Natural killer cell treated with Interleukin-12 subunit alpha and Interleukin-12 subunit beta and Interleukin-15 and Interleukin-18, amount 100 ng/mL, for 72 hours (primary cell): Measurements from ENCODE around the gene PCARE. TPM values are rescaled to one million over a fixed set of nuclear protein-coding genes. Genes with fewer than 3 reads are reported as not detected.

Experiments
- ATAC-seq, 2 donors: fragments of 150-1000 bp; cut with Tn5 transposase in 1 of 2; sonication (Bioruptor Pico), chemical (Tn5 transposase) in 1 of 2; 2 replicates each; pipeline ENCODE4 v1.10.0; 2021
- DNase-seq: peaks from one replicate; pipeline ENCODE4 v3.0.0; 2022; ENCODE audit warnings: low spot score
- H3K27ac Mint-ChIP-seq, 2 donors: 1 replicate in 1 of 2; 2 replicates in 1 of 2; pipeline ENCODE4 v1.8.0; 2022; ENCODE audit warnings: mixed read lengths in 2 of 2, mild to moderate bottlenecking in 1 of 2, moderate library complexity in 1 of 2
- H3K27me3 Mint-ChIP-seq, 2 donors: 1 replicate in 1 of 2; 2 replicates in 1 of 2; pipeline ENCODE4 v1.8.0; 2022; ENCODE audit warnings: mixed read lengths in 2 of 2
- H3K36me3 Mint-ChIP-seq: one replicate; pipeline ENCODE4 v1.8.0; 2022; ENCODE audit warnings: mixed read lengths
- H3K4me1 Mint-ChIP-seq, 2 donors: 1 replicate in 1 of 2; 2 replicates in 1 of 2; pipeline ENCODE4 v1.8.0; 2022; ENCODE audit warnings: low read depth in 2 of 2, mixed read lengths in 2 of 2, mild to moderate bottlenecking in 1 of 2
- H3K4me3 Mint-ChIP-seq: one replicate; pipeline ENCODE4 v1.8.0; 2022; ENCODE audit warnings: mixed read lengths
- H3K9me3 Mint-ChIP-seq: 2 replicates; pipeline ENCODE4 v1.8.0; 2022; ENCODE audit warnings: mixed read lengths
- total RNA-seq, 2 donors: library from RNA; stranded (reverse); gene quantifications; one replicate each; pipeline ENCODE4 v1.2.3, GENCODE V29; 2022

The PCARE gene
- total RNA-seq, 2 donors from 2014 or later = not detected

- Mint-ChIP-seq H3K9me3 (no peaks in the 10 kb centered on the region), H3K27ac (peak overlapping the region in 1 of 2 donors; percentile 43), H3K36me3 (peaks cover 5% of the 10 kb centered on the region), H3K4me1 (peaks cover 0 to 14% of the 10 kb centered on the region in 2 donors), H3K27me3 (no peaks in the 10 kb centered on the region), H3K4me3 (no peak overlapping the region)
- no peak for ATAC-seq
- DNase-seq = no peak
These were observed 48.6 kb downstream of the PCARE start for GRCh38 chr2:29025711-29026110.

GRCh38 chr2:29024882-29025430 lies 49.4 kb downstream of the PCARE start:
- ATAC-seq (peak; percentile 57 to 66), DNase-seq (peak; percentile 26)
- Mint-ChIP-seq H3K9me3 (no peaks in the 10 kb centered on the region), H3K27me3 (no peaks in the 10 kb centered on the region), H3K27ac (peak overlapping the region in 1 of 2 donors; percentile 43), H3K4me1 (peaks cover 5 to 19% of the 10 kb centered on the region in 2 donors), H3K4me3 (no peak overlapping the region), H3K36me3 (peaks cover 5% of the 10 kb centered on the region)

- peak; percentile 23 for DNase-seq
- Mint-ChIP-seq H3K27ac (peak overlapping the region in 1 of 2 donors; percentile 16), H3K4me1 (peaks cover 13 to 24% of the 10 kb centered on the region in 2 donors), H3K27me3 (no peaks in the 10 kb centered on the region), H3K36me3 (peaks cover 5% of the 10 kb centered on the region), H3K9me3 (no peaks in the 10 kb centered on the region), H3K4me3 (no peak overlapping the region)
- no peak for ATAC-seq
These were observed 51.1 kb downstream of the PCARE start for GRCh38 chr2:29023188-29023587.

- peak; percentile 13 for DNase-seq
- no peaks in the 10 kb centered on the region for H3K27me3 Mint-ChIP-seq
- H3K27ac Mint-ChIP-seq = peak overlapping the region in 1 of 2 donors; percentile 16
- no peak overlapping the region for H3K4me3 Mint-ChIP-seq
- peaks cover 5% of the 10 kb centered on the region for H3K36me3 Mint-ChIP-seq
- peaks cover 17 to 28% of the 10 kb centered on the region in 2 donors for H3K4me1 Mint-ChIP-seq
- H3K9me3 Mint-ChIP-seq = no peaks in the 10 kb centered on the region
- no peak for ATAC-seq
These were observed 51.6 kb downstream of the PCARE start for GRCh38 chr2:29022679-29023078.

GRCh38 chr2:29021886-29022285 lies 52.4 kb downstream of the PCARE start:
- H3K4me1 Mint-ChIP-seq = peaks cover 20 to 31% of the 10 kb centered on the region in 2 donors
- ATAC-seq = no peak
- H3K27me3 Mint-ChIP-seq = no peaks in the 10 kb centered on the region
- H3K27ac Mint-ChIP-seq = peak overlapping the region in 1 of 2 donors; percentile 70
- DNase-seq = peak; percentile 44
- no peak overlapping the region for H3K4me3 Mint-ChIP-seq
- no peaks in the 10 kb centered on the region for H3K9me3 Mint-ChIP-seq
- peaks cover under 1% of the 10 kb centered on the region for H3K36me3 Mint-ChIP-seq

- Mint-ChIP-seq H3K9me3 (no peaks in the 10 kb centered on the region), H3K4me1 (peaks cover 60 to 63% of the 10 kb centered on the region in 2 donors), H3K27ac (peak overlapping the region; percentile 33 to 51), H3K36me3 (no peaks in the 10 kb centered on the region), H3K4me3 (no peak overlapping the region), H3K27me3 (no peaks in the 10 kb centered on the region)
- no peak for DNase-seq
- no peak for ATAC-seq
These were observed 56.4 kb downstream of the PCARE start for GRCh38 chr2:29017716-29018435.

GRCh38 chr2:29016504-29016903 lies 57.8 kb downstream of the PCARE start:
- ATAC-seq (no peak), DNase-seq (no peak)
- peak overlapping the region; percentile 76 for H3K4me3 Mint-ChIP-seq
- no peaks in the 10 kb centered on the region for H3K36me3 Mint-ChIP-seq
- H3K9me3 Mint-ChIP-seq = no peaks in the 10 kb centered on the region
- no peaks in the 10 kb centered on the region for H3K27me3 Mint-ChIP-seq
- peak overlapping the region; percentile 93 to 95 for H3K27ac Mint-ChIP-seq
- H3K4me1 Mint-ChIP-seq = peaks cover 70 to 71% of the 10 kb centered on the region in 2 donors

GRCh38 chr2:29015701-29016470 lies 58.4 kb downstream of the PCARE start:
- no peaks in the 10 kb centered on the region for H3K36me3 Mint-ChIP-seq
- peaks cover 75 to 77% of the 10 kb centered on the region in 2 donors for H3K4me1 Mint-ChIP-seq
- H3K4me3 Mint-ChIP-seq = peak overlapping the region; percentile 76
- ATAC-seq (no peak), DNase-seq (no peak)
- H3K9me3 Mint-ChIP-seq = no peaks in the 10 kb centered on the region
- H3K27me3 Mint-ChIP-seq = no peaks in the 10 kb centered on the region
- H3K27ac Mint-ChIP-seq = peak overlapping the region; percentile 93 to 95

- ATAC-seq (peak; percentile 77 to 79), DNase-seq (peak; percentile 77)
- Mint-ChIP-seq H3K27ac (peak overlapping the region; percentile 93 to 95), H3K36me3 (no peaks in the 10 kb centered on the region), H3K4me1 (peaks cover 76 to 78% of the 10 kb centered on the region in 2 donors), H3K9me3 (no peaks in the 10 kb centered on the region), H3K27me3 (no peaks in the 10 kb centered on the region), H3K4me3 (peak overlapping the region; percentile 76)
These were observed 59.4 kb downstream of the PCARE start for GRCh38 chr2:29014811-29015421.

- ATAC-seq = peak; percentile 1 to 30
- no peaks in the 10 kb centered on the region for H3K27me3 Mint-ChIP-seq
- no peaks in the 10 kb centered on the region for H3K36me3 Mint-ChIP-seq
- no peaks in the 10 kb centered on the region for H3K9me3 Mint-ChIP-seq
- DNase-seq = no peak
- peak overlapping the region; percentile 93 to 95 for H3K27ac Mint-ChIP-seq
- H3K4me1 Mint-ChIP-seq = peaks cover 77% of the 10 kb centered on the region in 2 donors
- peak overlapping the region; percentile 76 for H3K4me3 Mint-ChIP-seq
These were observed 60.0 kb downstream of the PCARE start for GRCh38 chr2:29014331-29014730.

GRCh38 chr2:29013057-29013780 lies 61.1 kb downstream of the PCARE start:
- no peaks in the 10 kb centered on the region for H3K27me3 Mint-ChIP-seq
- DNase-seq = no peak
- H3K9me3 Mint-ChIP-seq = no peaks in the 10 kb centered on the region
- peak overlapping the region; percentile 76 for H3K4me3 Mint-ChIP-seq
- peaks cover 83% of the 10 kb centered on the region in 2 donors for H3K4me1 Mint-ChIP-seq
- peak overlapping the region; percentile 93 to 95 for H3K27ac Mint-ChIP-seq
- no peaks in the 10 kb centered on the region for H3K36me3 Mint-ChIP-seq
- no peak for ATAC-seq

- Mint-ChIP-seq H3K27me3 (no peaks in the 10 kb centered on the region), H3K9me3 (no peaks in the 10 kb centered on the region), H3K36me3 (no peaks in the 10 kb centered on the region), H3K4me3 (peak overlapping the region; percentile 92), H3K27ac (peak overlapping the region; percentile 93 to 95), H3K4me1 (peaks cover 79% of the 10 kb centered on the region in 2 donors)
- DNase-seq = peak; percentile 83
- ATAC-seq = peak; percentile 60
These were observed 62.1 kb downstream of the PCARE start for GRCh38 chr2:29012211-29012681.
